HCT116 (cell line): ENCODE measurements around the gene TRIAP1. TPM values are rescaled to one million over a fixed set of nuclear protein-coding genes. Genes with fewer than 3 reads are reported as not detected.

ENCODE experiments used
- ATAC-seq: fragments of 200-7000 bp; cut with Tn5 transposase; 2 replicates; pipeline ENCODE4 v1.9.1; 2020; ENCODE audit warnings: mild to moderate bottlenecking, moderate library complexity
- BruUV-seq: library from RNA; stranded (reverse); fragments of 400-500 nt; replicated peaks from 2 replicates; lab custom pipeline; 2021; lab: Mats Ljungman, UMichigan
- CTCF ChIA-PET: fragments of 300-600 bp; sonication (Branson Sonifier 250); formaldehyde crosslinking; loops from one replicate; lab custom pipeline; 2021; ENCODE audit warnings: antibody characterized with exemption; lab: Charles Lee
- POLR2A ChIA-PET: fragments of 300-600, 350-600 bp; sonication (Branson Sonifier 250); formaldehyde crosslinking; loops from one replicate; lab custom pipeline; 2021; ENCODE audit warnings: antibody characterized with exemption; lab: Charles Lee
- RAD21 ChIA-PET, 2 experiments: fragments of 300-600 bp; sonication (Branson Sonifier 250); formaldehyde crosslinking; loops; one replicate each; lab custom pipeline; 2023; ENCODE audit warnings: low total read pairs in 2 of 2; ENCODE audit not compliant: uncharacterized antibody in 2 of 2, unreplicated experiment in 2 of 2, low non-redundant PET in 1 of 2; lab: Charles Lee
- DNase-seq: peaks from one replicate; pipeline ENCODE4 v3.0.0-alpha.2; 2010; ENCODE audit warnings: low read depth, low spot score
- H2AFZ ChIP-seq: fragments of 200-600 bp; shearing (Covaris generic), sonication (generic); 2 replicates; pipeline ENCODE4 v1.6.1; 2017; ENCODE audit warnings: low read depth, mixed run types, mixed read lengths, antibody characterized with exemption, low read length; ENCODE audit not compliant: poor library complexity, severe bottlenecking
- H3K27ac ChIP-seq: 2 replicates; pipeline ENCODE4 v1.5.1; 2012; ENCODE audit warnings: low read depth, low read length
- H3K27me3 ChIP-seq: fragments of 200-600 bp; sonication (generic); 2 replicates; pipeline ENCODE4 v1.6.1; 2016; ENCODE audit warnings: mixed run types, low read length, mixed read lengths; ENCODE audit not compliant: insufficient read depth
- H3K36me3 ChIP-seq, 2 experiments: fragments of 200-500 bp in 1 of 2; fragments of 200-600 bp in 1 of 2; sonication (Bioruptor generic) in 1 of 2; sonication (generic) in 1 of 2; 2 replicates each; pipeline versions ENCODE4 v1.5.1 to v1.6.1; 2014 to 2016; ENCODE audit warnings: low read length in 2 of 2, inconsistent platforms in 1 of 2, mixed read lengths in 1 of 2, mixed run types in 1 of 2; ENCODE audit not compliant: insufficient read depth in 2 of 2, control insufficient read depth in 1 of 2
- H3K4me1 ChIP-seq, 2 experiments: fragments of 200-600 bp in 1 of 2; sonication (generic) in 1 of 2; 2 replicates each; pipeline versions ENCODE4 v1.5.1 to v1.6.1; 2012 to 2017; ENCODE audit warnings: low read length in 2 of 2, inconsistent platforms in 1 of 2, mild to moderate bottlenecking in 1 of 2, mixed read lengths in 1 of 2, mixed run types in 1 of 2, moderate library complexity in 1 of 2; ENCODE audit not compliant: insufficient read depth in 2 of 2, control insufficient read depth in 1 of 2
- H3K4me2 ChIP-seq: fragments of 200-600 bp; sonication (generic); 2 replicates; pipeline ENCODE4 v1.6.1; 2017; ENCODE audit warnings: mixed run types, low read length, mixed read lengths
- H3K4me3 ChIP-seq, 2 experiments: fragments of 200-600 bp in 1 of 2; sonication (generic) in 1 of 2; replicated peaks in 1 of 2; 2 replicates each; pipeline ENCODE4 v1.5.1; 2011 to 2016; ENCODE audit warnings: low read length in 2 of 2, control low read depth in 1 of 2, low read depth in 1 of 2, mild to moderate bottlenecking in 1 of 2, mixed read lengths in 1 of 2, mixed run types in 1 of 2
- H3K79me2 ChIP-seq: fragments of 200-600 bp; sonication (generic); 2 replicates; pipeline ENCODE4 v1.6.1; 2017; ENCODE audit warnings: mild to moderate bottlenecking, mixed run types, low read length, moderate library complexity, mixed read lengths; ENCODE audit not compliant: insufficient read depth
- H3K9ac ChIP-seq: fragments of 200-600 bp; sonication (generic); 2 replicates; pipeline ENCODE4 v1.6.1; 2016; ENCODE audit warnings: low read length, mixed read lengths
- H3K9me2 ChIP-seq: fragments of 200-600 bp; sonication (generic), shearing (Covaris generic); 2 replicates; pipeline ENCODE4 v1.6.1; 2017; ENCODE audit warnings: mixed run types, mild to moderate bottlenecking, moderate library complexity; ENCODE audit not compliant: insufficient read depth
- H3K9me3 ChIP-seq, 2 experiments: fragments of 200-500 bp in 1 of 2; fragments of 200-600 bp in 1 of 2; sonication (Bioruptor generic) in 1 of 2; sonication (generic) in 1 of 2; 2 replicates each; pipeline ENCODE4 v1.6.1; 2014 to 2017; ENCODE audit warnings: low read length in 2 of 2, mixed read lengths in 2 of 2, inconsistent platforms in 1 of 2, low read depth in 1 of 2, mild to moderate bottlenecking in 1 of 2, mixed run types in 1 of 2, moderate library complexity in 1 of 2; ENCODE audit not compliant: control insufficient read depth in 1 of 2, insufficient read depth in 1 of 2
- H4K20me1 ChIP-seq: fragments of 200-600 bp; sonication (generic), shearing (Covaris generic); 2 replicates; pipeline ENCODE4 v1.6.1; 2017; ENCODE audit warnings: mixed run types, mild to moderate bottlenecking, moderate library complexity; ENCODE audit not compliant: insufficient read depth
- RAD21 ChIP-seq: IDR thresholded peaks from 2 replicates; pipeline ENCODE4 v1.6.1; 2012; ENCODE audit warnings: low read depth, mild to moderate bottlenecking
- REST ChIP-seq: IDR thresholded peaks from 2 replicates; pipeline ENCODE4 v1.6.1; 2012; ENCODE audit warnings: low read depth
- intact Hi-C: fragments of 100-400 bp; cut with micrococcal nuclease; formaldehyde crosslinking; loops from 2 replicates; pipeline ENCODE4 v1.10.0; 2022
- total RNA-seq: library from RNA; stranded (reverse); gene quantifications from one replicate; pipeline ENCODE4 v1.2.1, GENCODE V29; 2021; ENCODE audit not compliant: unreplicated experiment
- TF ChIP-seq, protein P1 (sequence below), 3 experiments: fragments of 200-600 bp in 1 of 3; sonication (generic) in 1 of 3; IDR thresholded peaks in 2 of 3; conservative IDR thresholded peaks in 1 of 3; 2 replicates each; pipeline ENCODE4 v1.5.1; 2012 to 2017; ENCODE audit warnings: low read depth in 2 of 3, low read length in 2 of 3, antibody characterized with exemption in 1 of 3, borderline replicate concordance in 1 of 3, control low read depth in 1 of 3, mild to moderate bottlenecking in 1 of 3, mixed read lengths in 1 of 3, mixed run types in 1 of 3, moderate library complexity in 1 of 3; ENCODE audit not compliant: insufficient read depth in 1 of 3

Gene TRIAP1
- total RNA-seq, 1 experiment from 2014 or later: 40.3 TPM

DNA sequence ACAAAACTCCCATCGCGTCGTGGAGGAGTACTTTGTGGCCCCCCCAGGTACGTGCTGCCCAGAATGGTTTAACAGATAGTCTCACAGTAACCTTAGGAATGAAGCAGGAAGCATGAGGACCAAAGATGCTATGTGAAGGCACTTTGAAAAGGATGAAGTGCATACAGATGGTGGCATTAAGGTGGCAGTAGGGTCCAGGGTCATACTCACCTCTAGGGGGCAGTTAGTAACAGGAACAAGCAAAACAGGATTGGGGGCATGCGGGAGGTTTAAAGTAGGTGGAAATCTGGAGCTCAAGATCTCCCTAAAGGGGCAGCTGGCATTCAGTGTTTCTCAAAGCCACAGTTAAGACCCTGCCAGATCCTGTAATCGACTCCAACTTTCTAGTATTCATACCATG is 10.9 kb upstream of the TRIAP1 start:
- H3K27ac ChIP-seq: no peak overlapping the region
- ATAC-seq (peak; percentile 55), DNase-seq (no peak)
- H3K36me3 ChIP-seq: peaks cover 40 to 61% of the 10 kb centered on the region in 2 experiments
- no peak overlapping the region for H3K4me3 ChIP-seq
- BruUV-seq: no TSS peak
- intact Hi-C loops: no loop called here
- ChIA-PET RAD21 (no interaction called here), CTCF (interaction anchor here (0.9 to 4.2 kb wide), 2 partner anchors 10 to 120 kb away, joined by 3 to 25 read pairs; no protein-coding TSS in a partner anchor), POLR2A (interaction anchor here (0.5 to 1.0 kb wide), 2 partner anchors 12 to 256 kb away, joined by 3 to 4 read pairs; partner anchors contain the start of gene SRSF9)
- no peaks in the 10 kb centered on the region for H3K4me1 ChIP-seq
- no peak overlapping the region for H3K9ac ChIP-seq
- H3K9me2 ChIP-seq: no peaks in the 10 kb centered on the region
- peaks cover 74% of the 10 kb centered on the region for H3K79me2 ChIP-seq
- H3K9me3 ChIP-seq: no peaks in the 10 kb centered on the region
- no peaks in the 10 kb centered on the region for H3K27me3 ChIP-seq
- TF ChIP-seq REST (no peak), RAD21 (peak; percentile 38; the same call in 1 of the 2 replicates)
- TF ChIP-seq, protein P1, sequence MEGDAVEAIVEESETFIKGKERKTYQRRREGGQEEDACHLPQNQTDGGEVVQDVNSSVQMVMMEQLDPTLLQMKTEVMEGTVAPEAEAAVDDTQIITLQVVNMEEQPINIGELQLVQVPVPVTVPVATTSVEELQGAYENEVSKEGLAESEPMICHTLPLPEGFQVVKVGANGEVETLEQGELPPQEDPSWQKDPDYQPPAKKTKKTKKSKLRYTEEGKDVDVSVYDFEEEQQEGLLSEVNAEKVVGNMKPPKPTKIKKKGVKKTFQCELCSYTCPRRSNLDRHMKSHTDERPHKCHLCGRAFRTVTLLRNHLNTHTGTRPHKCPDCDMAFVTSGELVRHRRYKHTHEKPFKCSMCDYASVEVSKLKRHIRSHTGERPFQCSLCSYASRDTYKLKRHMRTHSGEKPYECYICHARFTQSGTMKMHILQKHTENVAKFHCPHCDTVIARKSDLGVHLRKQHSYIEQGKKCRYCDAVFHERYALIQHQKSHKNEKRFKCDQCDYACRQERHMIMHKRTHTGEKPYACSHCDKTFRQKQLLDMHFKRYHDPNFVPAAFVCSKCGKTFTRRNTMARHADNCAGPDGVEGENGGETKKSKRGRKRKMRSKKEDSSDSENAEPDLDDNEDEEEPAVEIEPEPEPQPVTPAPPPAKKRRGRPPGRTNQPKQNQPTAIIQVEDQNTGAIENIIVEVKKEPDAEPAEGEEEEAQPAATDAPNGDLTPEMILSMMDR (IDR thresholded peaks at IDR 0.05 in 2 of 3, conservative IDR thresholded peaks at IDR 0.05 in 1 of 3; ENCODE audit: borderline replicate concordance in 1 of 3, insufficient read depth in 1 of 3, low read depth in 2 of 3, low read length in 2 of 3): peak; percentile 23 to 64 (median 57); a peak in 5 of 6 replicates
- H3K4me2 ChIP-seq: no peak overlapping the region
- no peak overlapping the region for H2AFZ ChIP-seq
- peaks cover 9% of the 10 kb centered on the region for H4K20me1 ChIP-seq
